Measurements from ENCODE around the gene OR2F1. TPM values are rescaled to one million over a fixed set of nuclear protein-coding genes. Genes with fewer than 3 reads are reported as not detected.

OR2F1 gene
- total RNA-seq, 1 donor from 2014 or later: not detected

- no peak for DNase-seq (ENCODE audit: low spot score)
- Mint-ChIP-seq H3K27ac (ENCODE audit: unreplicated experiment) (no peak overlapping the region), H3K4me1 (ENCODE audit: unreplicated experiment) (no peaks in the 10 kb centered on the region), H3K4me3 (ENCODE audit: unreplicated experiment) (no peak overlapping the region), H3K27me3 (ENCODE audit: unreplicated experiment) (no peaks in the 10 kb centered on the region), H3K36me3 (ENCODE audit: low read depth, unreplicated experiment) (no peaks in the 10 kb centered on the region), H3K9me3 (ENCODE audit: unreplicated experiment) (no peaks in the 10 kb centered on the region)
- TF ChIP-seq CTCF (IDR thresholded peaks at IDR 0.05; ENCODE audit: unreplicated experiment): no peak
Measured at GRCh38 chr7:143978585-143978984, 23.9 kb downstream of the OR2F1 start.

GRCh38 chr7:143979359-143979758 lies 24.7 kb downstream of the OR2F1 start:
- Mint-ChIP-seq H3K27ac (ENCODE audit: unreplicated experiment) (no peak overlapping the region), H3K4me3 (ENCODE audit: unreplicated experiment) (no peak overlapping the region), H3K27me3 (ENCODE audit: unreplicated experiment) (no peaks in the 10 kb centered on the region), H3K9me3 (ENCODE audit: unreplicated experiment) (no peaks in the 10 kb centered on the region), H3K4me1 (ENCODE audit: unreplicated experiment) (no peaks in the 10 kb centered on the region), H3K36me3 (ENCODE audit: low read depth, unreplicated experiment) (no peaks in the 10 kb centered on the region)
- TF ChIP-seq CTCF (IDR thresholded peaks at IDR 0.05; ENCODE audit: unreplicated experiment): no peak
- DNase-seq (ENCODE audit: low spot score): no peak

GRCh38 chr7:143979998-143980397 lies 25.4 kb downstream of the OR2F1 start:
- H3K27ac Mint-ChIP-seq (ENCODE audit: unreplicated experiment): no peak overlapping the region
- no peak overlapping the region for H3K4me3 Mint-ChIP-seq (ENCODE audit: unreplicated experiment)
- no peak for TF ChIP-seq CTCF (IDR thresholded peaks at IDR 0.05; ENCODE audit: unreplicated experiment)
- DNase-seq (ENCODE audit: low spot score): no peak
- no peaks in the 10 kb centered on the region for H3K4me1 Mint-ChIP-seq (ENCODE audit: unreplicated experiment)
- H3K9me3 Mint-ChIP-seq (ENCODE audit: unreplicated experiment): no peaks in the 10 kb centered on the region
- no peaks in the 10 kb centered on the region for H3K27me3 Mint-ChIP-seq (ENCODE audit: unreplicated experiment)
- H3K36me3 Mint-ChIP-seq (ENCODE audit: low read depth, unreplicated experiment): no peaks in the 10 kb centered on the region

GRCh38 chr7:143980746-143981510 lies 26.3 kb downstream of the OR2F1 start:
- TF ChIP-seq CTCF (IDR thresholded peaks at IDR 0.05; ENCODE audit: unreplicated experiment): no peak
- Mint-ChIP-seq H3K4me3 (ENCODE audit: unreplicated experiment) (no peak overlapping the region), H3K27ac (ENCODE audit: unreplicated experiment) (no peak overlapping the region), H3K4me1 (ENCODE audit: unreplicated experiment) (no peaks in the 10 kb centered on the region), H3K27me3 (ENCODE audit: unreplicated experiment) (no peaks in the 10 kb centered on the region), H3K36me3 (ENCODE audit: low read depth, unreplicated experiment) (no peaks in the 10 kb centered on the region), H3K9me3 (ENCODE audit: unreplicated experiment) (no peaks in the 10 kb centered on the region)
- no peak for DNase-seq (ENCODE audit: low spot score)

- DNase-seq (ENCODE audit: low spot score): no peak
- no peak for TF ChIP-seq CTCF (IDR thresholded peaks at IDR 0.05; ENCODE audit: unreplicated experiment)
- Mint-ChIP-seq H3K4me3 (ENCODE audit: unreplicated experiment) (no peak overlapping the region), H3K27me3 (ENCODE audit: unreplicated experiment) (no peaks in the 10 kb centered on the region), H3K9me3 (ENCODE audit: unreplicated experiment) (no peaks in the 10 kb centered on the region), H3K4me1 (ENCODE audit: unreplicated experiment) (no peaks in the 10 kb centered on the region), H3K36me3 (ENCODE audit: low read depth, unreplicated experiment) (no peaks in the 10 kb centered on the region), H3K27ac (ENCODE audit: unreplicated experiment) (no peak overlapping the region)
Measured at GRCh38 chr7:143983960-143984359, 29.3 kb downstream of the OR2F1 start.

Measured in endothelial cell (in vitro differentiated cells).